GM12873 (cell line): Measurements from ENCODE around the gene RNF181.

Experiments
- TF ChIP-seq, protein P1 (sequence below): IDR thresholded peaks from 2 replicates; pipeline ENCODE4 v1.5.1; 2012; ENCODE audit warnings: low read depth, mild to moderate bottlenecking, moderate library complexity, low read length, control low read depth; ENCODE audit not compliant: insufficient read depth; ENCODE audit errors: missing control alignments

The RNF181 gene

DNA sequence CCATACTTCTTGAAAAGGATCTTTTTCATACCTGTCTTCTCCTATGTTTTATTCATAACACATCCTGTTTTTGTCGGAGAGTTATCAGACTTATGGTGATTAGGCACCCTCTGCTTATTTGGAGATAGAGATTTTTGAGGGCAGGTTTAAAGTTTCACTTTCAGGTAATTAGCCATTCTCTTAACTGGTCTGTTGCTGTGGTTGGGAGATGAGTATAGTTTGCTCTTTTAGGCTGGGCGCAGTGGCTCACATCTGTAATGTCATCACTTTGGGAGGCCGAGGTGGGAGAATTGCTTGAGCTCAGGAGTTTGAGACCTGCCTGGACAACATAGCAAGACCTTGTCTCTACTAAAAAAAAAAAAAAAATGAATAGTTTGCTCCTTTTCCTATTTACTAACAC is 47.2 kb downstream of the RNF181 start:
- TF ChIP-seq, protein P1, sequence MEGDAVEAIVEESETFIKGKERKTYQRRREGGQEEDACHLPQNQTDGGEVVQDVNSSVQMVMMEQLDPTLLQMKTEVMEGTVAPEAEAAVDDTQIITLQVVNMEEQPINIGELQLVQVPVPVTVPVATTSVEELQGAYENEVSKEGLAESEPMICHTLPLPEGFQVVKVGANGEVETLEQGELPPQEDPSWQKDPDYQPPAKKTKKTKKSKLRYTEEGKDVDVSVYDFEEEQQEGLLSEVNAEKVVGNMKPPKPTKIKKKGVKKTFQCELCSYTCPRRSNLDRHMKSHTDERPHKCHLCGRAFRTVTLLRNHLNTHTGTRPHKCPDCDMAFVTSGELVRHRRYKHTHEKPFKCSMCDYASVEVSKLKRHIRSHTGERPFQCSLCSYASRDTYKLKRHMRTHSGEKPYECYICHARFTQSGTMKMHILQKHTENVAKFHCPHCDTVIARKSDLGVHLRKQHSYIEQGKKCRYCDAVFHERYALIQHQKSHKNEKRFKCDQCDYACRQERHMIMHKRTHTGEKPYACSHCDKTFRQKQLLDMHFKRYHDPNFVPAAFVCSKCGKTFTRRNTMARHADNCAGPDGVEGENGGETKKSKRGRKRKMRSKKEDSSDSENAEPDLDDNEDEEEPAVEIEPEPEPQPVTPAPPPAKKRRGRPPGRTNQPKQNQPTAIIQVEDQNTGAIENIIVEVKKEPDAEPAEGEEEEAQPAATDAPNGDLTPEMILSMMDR = no peak

DNA sequence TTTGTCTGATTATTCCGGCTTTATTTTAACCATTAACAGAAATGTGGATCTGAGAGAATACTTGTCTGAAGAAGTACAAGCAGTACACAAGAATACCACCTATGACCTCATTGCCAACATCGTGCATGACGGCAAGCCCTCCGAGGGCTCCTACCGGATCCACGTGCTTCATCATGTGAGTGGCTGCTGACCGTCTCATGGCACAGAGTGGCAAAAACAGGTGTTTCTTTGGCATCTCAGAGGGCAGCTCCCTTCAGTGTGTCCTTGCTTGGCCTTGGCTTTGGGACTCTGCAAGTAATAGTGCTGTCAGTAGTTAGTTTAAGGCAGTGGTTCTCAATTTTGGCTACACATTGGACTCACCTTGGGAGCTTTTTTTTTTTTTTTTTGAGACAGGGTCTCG is 49.4 kb downstream of the RNF181 start:
- TF ChIP-seq, protein P1 = no peak

DNA sequence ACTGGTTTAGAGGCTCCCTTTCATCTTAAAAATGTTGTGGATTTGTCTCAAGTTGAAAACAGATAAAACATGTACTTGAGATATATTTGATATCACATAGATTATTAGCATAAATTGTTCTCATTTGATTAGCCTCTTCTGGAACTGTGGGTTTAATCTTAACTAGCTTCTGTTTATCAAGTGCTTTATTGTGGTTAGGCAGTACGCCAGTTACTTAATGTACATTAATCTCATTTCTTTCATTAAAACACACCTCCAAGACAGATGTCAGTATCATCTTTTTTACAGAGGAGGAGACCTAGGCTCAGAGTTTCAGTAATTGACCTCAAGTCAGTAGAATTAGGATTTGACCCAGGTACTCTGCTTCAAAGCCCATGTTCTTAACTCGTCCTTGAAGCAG is 50.6 kb downstream of the RNF181 start:
- TF ChIP-seq, protein P1 = no peak
